Frontal cortex (tissue), 4 donors: ENCODE measurements around the gene PCYOX1L. TPM values are rescaled to one million over a fixed set of nuclear protein-coding genes. Genes with fewer than 3 reads are reported as not detected.

Experiments
- DNase-seq, 2 donors: peaks; one replicate each; pipeline ENCODE4 v3.0.0; 2012; ENCODE audit warnings: low spot score in 2 of 2
- FAIRE-seq: peaks from 2 replicates; lab custom pipeline; 2012; peaks lifted over from hg19 to GRCh38; lab: Jason Lieb, UNC
- total RNA-seq: library from RNA; depleted of rRNA; stranded (reverse); fragments of >200 nt; gene quantifications from one replicate; pipeline ENCODE4 v1.2.3, GENCODE V29; 2014
- donor health status: control.
- donor health status: control.
- donor health status: control.

Gene PCYOX1L
- total RNA-seq, 1 donor from 2014 or later = 11.0 TPM

DNA sequence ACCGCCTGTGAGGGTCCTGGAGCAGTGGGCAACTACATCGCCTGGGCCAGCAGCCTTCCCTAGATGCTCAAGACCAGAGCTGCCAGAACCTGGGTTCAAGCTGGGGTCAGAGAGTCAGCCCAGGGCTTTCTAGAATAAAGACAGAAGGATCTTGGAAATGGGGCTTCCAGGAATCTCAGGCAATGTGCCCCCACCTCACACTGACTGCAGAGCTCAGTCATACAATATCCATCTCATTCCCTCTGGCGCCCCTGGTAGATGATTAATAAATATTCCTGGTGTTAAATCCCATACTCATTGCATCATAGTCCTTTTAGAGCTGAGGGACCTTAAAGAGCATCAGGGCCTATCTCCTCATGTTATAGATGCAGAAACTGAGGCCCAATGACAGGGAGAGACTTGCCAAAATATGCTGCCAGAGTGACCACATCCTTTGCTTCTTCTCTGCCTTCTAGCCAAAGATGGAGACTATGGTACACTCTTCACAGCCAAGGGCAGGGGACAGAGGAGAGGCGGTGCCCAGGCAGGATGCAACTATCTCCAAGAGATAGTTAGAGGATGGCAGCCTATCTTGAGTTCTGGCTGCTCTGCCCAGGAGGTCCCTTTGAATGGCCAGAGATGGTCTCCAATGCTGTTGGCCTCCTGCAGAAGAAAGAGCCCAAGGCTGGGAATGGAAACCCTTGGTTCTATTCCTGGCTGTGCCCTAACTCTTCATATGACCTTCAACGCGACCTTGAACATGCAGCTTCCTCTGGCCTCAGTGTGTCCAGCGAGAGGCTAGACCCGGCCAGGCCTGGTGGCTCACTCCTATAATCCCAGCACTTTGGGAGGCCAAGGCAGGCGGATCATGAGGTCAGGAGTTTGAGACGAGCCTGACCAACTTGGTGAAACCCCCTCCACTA lies 57.5 kb downstream of the PCYOX1L start:
- no peak for FAIRE-seq

DNA sequence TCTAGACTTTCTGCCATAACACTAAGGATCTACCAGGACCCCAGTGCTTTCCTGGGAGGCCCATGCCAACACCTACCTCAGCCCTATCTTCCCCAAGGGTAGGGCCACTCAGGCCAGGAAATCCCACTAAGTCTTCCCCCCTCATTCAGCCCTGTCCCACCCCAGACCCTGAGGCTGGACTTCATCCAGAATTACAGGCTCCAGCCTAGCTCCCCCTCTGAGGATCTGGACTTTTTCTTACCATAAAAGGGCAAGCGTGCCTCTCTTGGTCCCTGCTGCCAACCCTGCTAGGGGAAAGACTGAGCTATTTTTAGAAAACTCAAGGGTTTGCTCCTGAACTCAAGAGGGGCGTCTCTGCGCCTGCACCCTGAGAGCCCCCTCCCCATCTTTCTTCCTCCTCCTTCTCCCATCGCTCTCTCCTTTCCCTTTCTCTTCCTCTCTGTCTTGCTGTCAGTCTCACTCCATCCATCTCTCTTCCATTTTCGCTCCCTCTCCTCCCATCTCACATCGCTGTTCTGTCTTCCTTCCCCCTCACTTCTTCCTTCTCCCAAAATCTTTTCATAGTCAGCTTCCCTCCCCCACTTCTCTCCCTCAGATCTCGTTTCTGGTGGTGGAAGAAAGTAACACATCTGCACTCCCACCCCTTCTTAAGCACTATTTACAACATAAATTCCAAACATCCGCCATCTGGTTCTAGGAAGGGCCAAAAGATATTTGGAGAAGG lies 59.3 kb downstream of the PCYOX1L start:
- no peak for FAIRE-seq
- no peak for DNase-seq

More for the DNA sequence above, 57.5 kb downstream of the PCYOX1L start:
- DNase-seq = no peak

GRCh38 chr5:149417711-149418368 lies 60.0 kb downstream of the PCYOX1L start:
- FAIRE-seq = no peak
- no peak for DNase-seq

- no peak for FAIRE-seq
- DNase-seq = no peak
These were observed 61.2 kb downstream of the PCYOX1L start for GRCh38 chr5:149418910-149419531.

Other genes with a start within 250 kb of the PCYOX1L start
- 10.6 TPM for gene ABLIM3, start 216.6 kb upstream of the PCYOX1L start, total RNA-seq
- gene AFAP1L1, start 86.2 kb upstream of the PCYOX1L start, total RNA-seq = 4.9 TPM
- gene GRPEL2, start 12.5 kb upstream of the PCYOX1L start, total RNA-seq = 64.4 TPM
- not detected for gene IL17B, start 21.2 kb downstream of the PCYOX1L start, total RNA-seq
- gene CSNK1A1, start 193.4 kb downstream of the PCYOX1L start, total RNA-seq = 353 TPM
- 1.2 TPM for gene ARHGEF37, start 223.5 kb downstream of the PCYOX1L start, total RNA-seq